Left lung (tissue), 10 donors: ENCODE results near the gene CHD1L. TPM values are rescaled to one million over a fixed set of nuclear protein-coding genes. Genes with fewer than 3 reads are reported as not detected.
A peak's percentile ranks its signal among the peaks of the same experiment; 100 is the strongest.
"Not testable (repeated sequence)": the region's sequence is repeated elsewhere in the genome, so short reads cannot be mapped to it uniquely, and the experiment has no call there.

Experiments used
- ATAC-seq: fragments of 200-7000 bp; cut with Tn5 transposase; one replicate; pipeline ENCODE4 v1.9.1; 2020; ENCODE audit warnings: moderate library complexity
- DNase-seq, 4 donors: peaks; one replicate each; pipeline ENCODE4 v3.0.0-alpha.2; 2013 to 2020
- H3K27ac ChIP-seq, 2 donors: fragments of 200-600 bp; sonication (generic) in 1 of 2; one replicate each; pipeline versions ENCODE4 v1.5.0 to v1.8.0; 2020 to 2021
- H3K27me3 ChIP-seq, 2 donors: fragments of 200-600 bp; sonication (generic) in 1 of 2; one replicate each; pipeline versions ENCODE4 v1.5.0 to v1.8.0; 2020 to 2021
- H3K36me3 ChIP-seq, 2 donors: fragments of 200-600 bp; sonication (generic) in 1 of 2; one replicate each; pipeline versions ENCODE4 v1.5.0 to v1.8.0; 2020 to 2021
- H3K4me1 ChIP-seq, 2 donors: fragments of 200-600 bp; one replicate each; pipeline ENCODE4 v1.8.0; 2021
- H3K4me3 ChIP-seq, 2 donors: fragments of 200-600 bp; sonication (generic) in 1 of 2; one replicate each; pipeline versions ENCODE4 v1.5.0 to v1.8.0; 2020 to 2021; ENCODE audit warnings: mild to moderate bottlenecking in 1 of 2
- H3K9me3 ChIP-seq, 2 donors: fragments of 200-600 bp; sonication (generic) in 1 of 2; one replicate each; pipeline versions ENCODE4 v1.5.0 to v1.8.0; 2020 to 2021
- intact Hi-C, 2 donors: fragments of 100-400 bp; cut with DNase I; formaldehyde crosslinking; loops; one replicate each; pipeline versions ENCODE4 v1.11.2 to v1.14.2; 2022
- polyA plus RNA-seq, 6 donors: library from polyadenylated mRNA; unstranded; fragments of 120-200 nt; gene quantifications; one replicate each; pipeline ENCODE4 v1.2.1, GENCODE V29; 2013; ENCODE audit not compliant: insufficient read length in 6 of 6
- total RNA-seq, 2 donors: library from RNA; stranded (reverse); fragmentation: NEBNext Ultra II Directional; extraction: Animal tissue kit (Norgen Biotek cat#: 25700); gene quantifications; one replicate each; pipeline ENCODE4 v1.2.1, GENCODE V29; 2021
- TF ChIP-seq, protein P1 (sequence below), 2 donors: fragments of 200-600 bp; sonication (generic) in 1 of 2; IDR thresholded peaks; one replicate each; pipeline versions ENCODE4 v1.5.0 to v1.8.0; 2021; ENCODE audit warnings: antibody characterized with exemption in 2 of 2
- donor health status: DM: no; HTN: yes; CAD: no.
- donor health status: DM: no; HTN: no; CAD: no.

The CHD1L gene
- total and polyA plus RNA-seq, 8 donors = 36.2 to 72.0 (median 60.7) TPM

DNA sequence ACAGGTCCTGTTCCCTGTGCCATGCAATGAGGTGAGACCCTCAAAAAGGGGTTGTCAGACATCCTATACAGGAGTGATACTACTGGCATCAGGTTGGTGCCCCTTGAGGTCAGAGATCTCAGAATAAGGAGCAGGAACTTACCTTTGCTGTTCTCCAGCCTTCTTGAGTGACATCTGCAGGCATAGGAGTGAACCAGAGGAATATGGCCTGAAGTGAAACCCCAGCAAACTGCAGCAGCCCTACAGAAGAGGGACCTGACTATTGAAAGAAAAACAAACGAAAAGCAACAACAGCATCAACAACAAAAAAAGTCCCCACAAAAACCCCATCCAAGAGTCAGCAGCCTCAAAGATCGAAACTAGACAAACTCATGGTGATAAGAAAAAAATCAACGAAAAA lies 74.5 kb downstream of the CHD1L start:
- H3K27ac ChIP-seq = no peak overlapping the region
- no peaks in the 10 kb centered on the region for H3K36me3 ChIP-seq
- H3K4me1 ChIP-seq = no peaks in the 10 kb centered on the region
- H3K27me3 ChIP-seq = no peaks in the 10 kb centered on the region
- TF ChIP-seq, protein P1, sequence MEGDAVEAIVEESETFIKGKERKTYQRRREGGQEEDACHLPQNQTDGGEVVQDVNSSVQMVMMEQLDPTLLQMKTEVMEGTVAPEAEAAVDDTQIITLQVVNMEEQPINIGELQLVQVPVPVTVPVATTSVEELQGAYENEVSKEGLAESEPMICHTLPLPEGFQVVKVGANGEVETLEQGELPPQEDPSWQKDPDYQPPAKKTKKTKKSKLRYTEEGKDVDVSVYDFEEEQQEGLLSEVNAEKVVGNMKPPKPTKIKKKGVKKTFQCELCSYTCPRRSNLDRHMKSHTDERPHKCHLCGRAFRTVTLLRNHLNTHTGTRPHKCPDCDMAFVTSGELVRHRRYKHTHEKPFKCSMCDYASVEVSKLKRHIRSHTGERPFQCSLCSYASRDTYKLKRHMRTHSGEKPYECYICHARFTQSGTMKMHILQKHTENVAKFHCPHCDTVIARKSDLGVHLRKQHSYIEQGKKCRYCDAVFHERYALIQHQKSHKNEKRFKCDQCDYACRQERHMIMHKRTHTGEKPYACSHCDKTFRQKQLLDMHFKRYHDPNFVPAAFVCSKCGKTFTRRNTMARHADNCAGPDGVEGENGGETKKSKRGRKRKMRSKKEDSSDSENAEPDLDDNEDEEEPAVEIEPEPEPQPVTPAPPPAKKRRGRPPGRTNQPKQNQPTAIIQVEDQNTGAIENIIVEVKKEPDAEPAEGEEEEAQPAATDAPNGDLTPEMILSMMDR (IDR thresholded peaks at IDR 0.05) = no peak
- no peak for DNase-seq
- ATAC-seq = no peak
- H3K9me3 ChIP-seq = peaks cover 0 to 2% of the 10 kb centered on the region in 2 donors
- intact Hi-C loops = no loop called here
- H3K4me3 ChIP-seq = no peak overlapping the region

DNA sequence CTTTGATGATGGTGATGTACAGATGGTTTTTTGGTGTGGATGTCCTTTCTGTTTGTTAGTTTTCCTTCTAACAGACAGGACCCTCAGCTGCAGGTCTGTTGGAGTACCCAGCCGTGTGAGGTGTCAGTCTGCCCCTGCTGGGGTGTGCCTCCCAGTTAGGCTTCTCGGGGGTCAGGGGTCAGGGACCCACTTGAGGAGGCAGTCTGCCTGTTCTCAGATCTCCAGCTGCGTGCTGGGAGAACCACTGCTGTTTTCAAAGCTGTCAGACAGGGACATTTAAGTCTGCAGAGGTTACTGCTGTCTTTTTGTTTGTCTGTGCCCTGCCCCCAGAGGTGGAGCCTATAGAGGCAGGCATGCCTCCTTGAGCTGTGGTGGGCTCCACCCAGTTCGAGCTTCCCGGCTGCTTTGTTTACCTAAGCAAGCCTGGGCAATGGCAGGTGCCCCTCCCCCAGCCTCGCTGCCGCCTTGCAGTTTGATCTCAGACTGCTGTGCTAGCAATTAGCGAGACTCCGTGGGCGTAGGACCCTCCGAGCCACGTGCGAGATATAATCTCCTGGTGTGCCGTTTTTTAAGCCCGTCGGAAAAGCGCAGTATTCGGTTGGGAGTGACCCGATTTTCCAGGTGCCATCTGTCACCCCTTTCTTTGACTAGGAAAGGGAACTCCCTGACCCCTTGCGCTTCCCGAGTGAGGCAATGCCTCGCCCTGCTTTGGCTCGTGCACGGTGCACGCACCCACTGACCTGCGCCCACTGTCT lies 84.6 kb downstream of the CHD1L start:
- ATAC-seq, H3K36me3 ChIP-seq, H3K27ac ChIP-seq, H3K4me1 ChIP-seq, H3K27me3 ChIP-seq, H3K4me3 ChIP-seq, H3K9me3 ChIP-seq, intact Hi-C loops, DNase-seq: not testable (repeated sequence)

DNA sequence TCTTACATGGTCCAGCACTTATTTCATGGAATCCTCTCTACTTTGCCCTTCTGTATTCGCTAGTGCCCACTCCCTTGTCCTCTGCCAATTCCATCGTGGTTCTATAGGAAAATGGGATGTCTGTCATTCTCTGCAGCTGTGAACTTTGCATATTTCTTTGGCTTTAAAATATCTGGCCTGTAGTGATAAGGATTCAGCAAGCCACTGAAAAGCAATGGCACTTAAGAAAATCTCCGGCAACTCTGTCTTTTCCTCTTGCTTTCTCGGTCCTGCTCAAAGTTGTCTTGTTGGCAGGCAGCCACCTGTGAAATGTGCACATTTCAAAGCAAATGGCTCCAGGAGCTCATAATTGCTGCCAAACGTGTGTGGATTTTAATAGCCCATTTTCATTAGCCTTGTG lies 91.8 kb downstream of the CHD1L start:
- intact Hi-C loops = no loop called here
- H3K27me3 ChIP-seq = peaks cover 0 to 19% of the 10 kb centered on the region in 2 donors
- H3K4me1 ChIP-seq = no peaks in the 10 kb centered on the region
- DNase-seq (peak in 1 of 4 donors; percentile 35), ATAC-seq (no peak)
- no peaks in the 10 kb centered on the region for H3K36me3 ChIP-seq
- no peaks in the 10 kb centered on the region for H3K9me3 ChIP-seq
- H3K27ac ChIP-seq = no peak overlapping the region
- TF ChIP-seq, protein P1 (IDR thresholded peaks at IDR 0.05) = no peak
- H3K4me3 ChIP-seq = no peak overlapping the region

DNA sequence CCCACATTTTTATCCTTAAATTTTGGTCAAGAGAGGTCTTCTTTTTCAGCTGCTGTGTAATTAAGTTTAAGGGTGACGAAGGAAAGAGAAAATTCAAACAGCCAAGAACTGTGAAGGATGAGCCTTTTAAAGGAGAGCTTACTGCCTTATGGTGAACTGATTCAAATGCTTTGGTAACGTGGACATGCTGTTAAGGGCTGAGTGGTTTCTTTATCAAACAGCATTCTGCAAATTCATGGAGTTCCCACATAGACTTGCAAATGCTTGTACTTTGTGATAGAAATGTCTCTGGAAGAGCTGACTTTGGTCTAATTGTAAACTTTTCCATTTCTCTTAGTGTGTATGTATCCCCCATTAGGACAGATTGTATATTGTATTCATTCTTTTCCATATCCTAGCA lies 93.8 kb downstream of the CHD1L start:
- Histone ChIP-seq H3K9me3 (no peaks in the 10 kb centered on the region), H3K4me1 (no peaks in the 10 kb centered on the region), H3K27me3 (peaks cover 0 to 19% of the 10 kb centered on the region in 2 donors), H3K36me3 (no peaks in the 10 kb centered on the region), H3K4me3 (no peak overlapping the region), H3K27ac (no peak overlapping the region)
- ATAC-seq = no peak
- TF ChIP-seq, protein P1 (IDR thresholded peaks at IDR 0.05) = no peak
- no peak for DNase-seq
- intact Hi-C loops = no loop called here

DNA sequence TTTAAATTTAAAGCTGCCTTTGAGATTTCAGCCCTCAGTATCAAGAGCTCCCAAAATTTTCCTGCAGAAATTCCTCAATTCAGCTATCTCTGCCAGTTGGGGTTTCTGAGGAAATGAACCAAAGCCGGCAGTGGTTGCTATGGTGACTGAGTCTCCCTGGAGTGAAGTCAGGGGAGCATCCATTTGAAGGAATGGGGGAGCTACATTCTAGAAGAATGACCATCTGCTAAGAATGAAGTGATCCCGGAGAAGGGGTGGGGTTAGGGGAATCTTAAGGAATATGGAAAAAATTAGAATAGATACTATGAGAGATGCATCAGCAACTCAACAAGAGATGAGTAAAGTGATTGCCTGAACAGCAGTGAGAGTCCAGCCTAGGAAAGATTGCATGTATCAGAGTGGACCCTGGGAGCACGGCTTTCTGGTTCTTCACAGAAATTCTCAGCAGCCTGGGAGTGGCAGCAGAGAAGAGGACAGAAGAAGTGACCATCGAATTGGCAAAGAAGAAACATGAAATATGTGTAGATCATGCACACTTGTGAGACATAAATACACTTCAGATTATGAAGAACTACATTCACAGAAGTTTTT lies 94.7 kb downstream of the CHD1L start:
- no peaks in the 10 kb centered on the region for H3K9me3 ChIP-seq
- intact Hi-C loops = no loop called here
- H3K27me3 ChIP-seq = peaks cover 0 to 19% of the 10 kb centered on the region in 2 donors
- TF ChIP-seq, protein P1 (IDR thresholded peaks at IDR 0.05) = no peak
- H3K4me1 ChIP-seq = no peaks in the 10 kb centered on the region
- ATAC-seq = no peak
- no peaks in the 10 kb centered on the region for H3K36me3 ChIP-seq
- peak in 1 of 4 donors; percentile 5 for DNase-seq
- no peak overlapping the region for H3K27ac ChIP-seq
- H3K4me3 ChIP-seq = no peak overlapping the region
